IPS DF 6.9 (cell line): Measurements from ENCODE around the gene ODAD4.

Experiments used
- DNase-seq: peaks from one replicate; pipeline ENCODE4 v3.0.0-alpha.2; 2013; ENCODE audit warnings: low read depth, low spot score
- H3K27ac ChIP-seq: one replicate; pipeline ENCODE4 v1.5.1; 2013; ENCODE audit warnings: low read length, control low read depth
- H3K27me3 ChIP-seq: 2 replicates; pipeline ENCODE4 v1.6.1; 2013; ENCODE audit warnings: mild to moderate bottlenecking, low read length; ENCODE audit not compliant: control insufficient read depth, insufficient read depth
- H3K36me3 ChIP-seq: 2 replicates; pipeline ENCODE4 v1.6.1; 2013; ENCODE audit warnings: low read length; ENCODE audit not compliant: control insufficient read depth, insufficient read depth
- H3K4me1 ChIP-seq: 2 replicates; pipeline ENCODE4 v1.6.1; 2013; ENCODE audit warnings: low read length; ENCODE audit not compliant: control insufficient read depth, insufficient read depth
- H3K4me3 ChIP-seq: 2 replicates; pipeline ENCODE4 v1.5.1; 2013; ENCODE audit warnings: mild to moderate bottlenecking, low read length
- H3K9me3 ChIP-seq: 2 replicates; pipeline ENCODE4 v1.6.1; 2013; ENCODE audit warnings: low read length, inconsistent platforms; ENCODE audit not compliant: control insufficient read depth, insufficient read depth
- WGBS: extraction: QIAGEN DNeasy Blood & Tissue Kit; methylation state at CpG from one replicate; pipeline ENCODE4 v1.1.7; 2013; ENCODE audit warnings: mixed read lengths, missing lambda C conversion rate; ENCODE audit not compliant: insufficient read length, insufficient coverage; 5-methylcytosine and 5-hydroxymethylcytosine counted together

The ODAD4 gene

GRCh38 chr17:41959336-41960095, 29.1 kb downstream of the ODAD4 start:
- Histone ChIP-seq H3K27me3 (no peaks in the 10 kb centered on the region), H3K9me3 (no peaks in the 10 kb centered on the region), H3K4me3 (no peak overlapping the region), H3K36me3 (no peaks in the 10 kb centered on the region), H3K4me1 (peaks cover 5% of the 10 kb centered on the region; the same call in 1 of the 2 replicates), H3K27ac (no peak overlapping the region)
- peak; percentile 54 for DNase-seq
- no CpG with 5 or more reads among the region's 17 CpGs for WGBS

- H3K36me3 ChIP-seq: no peaks in the 10 kb centered on the region
- H3K27ac ChIP-seq: no peak overlapping the region
- H3K4me3 ChIP-seq: no peak overlapping the region
- no peaks in the 10 kb centered on the region for H3K9me3 ChIP-seq
- peaks cover 5% of the 10 kb centered on the region; the same call in 1 of the 2 replicates for H3K4me1 ChIP-seq
- no CpG with 5 or more reads among the region's 5 CpGs for WGBS
- no peaks in the 10 kb centered on the region for H3K27me3 ChIP-seq
- DNase-seq: no peak
These were observed 31.7 kb downstream of the ODAD4 start for GRCh38 chr17:41962111-41962510.

GRCh38 chr17:41962768-41963434, 32.5 kb downstream of the ODAD4 start:
- WGBS: no CpG with 5 or more reads among the region's 9 CpGs
- H3K9me3 ChIP-seq: no peaks in the 10 kb centered on the region
- no peaks in the 10 kb centered on the region; the same call in 1 of the 2 replicates for H3K36me3 ChIP-seq
- no peaks in the 10 kb centered on the region for H3K27me3 ChIP-seq
- peaks cover 6% of the 10 kb centered on the region; the same call in 1 of the 2 replicates for H3K4me1 ChIP-seq
- no peak overlapping the region for H3K27ac ChIP-seq
- no peak overlapping the region for H3K4me3 ChIP-seq
- peak; percentile 81 for DNase-seq

GRCh38 chr17:41965694-41966462, 35.5 kb downstream of the ODAD4 start:
- Histone ChIP-seq H3K4me1 (peaks cover 2% of the 10 kb centered on the region; the same call in 1 of the 2 replicates), H3K27me3 (no peaks in the 10 kb centered on the region), H3K27ac (no peak overlapping the region), H3K4me3 (peak overlapping the region; percentile 59; the same call in 1 of the 2 replicates), H3K9me3 (no peaks in the 10 kb centered on the region), H3K36me3 (peaks cover 9% of the 10 kb centered on the region)
- no CpG with 5 or more reads among the region's 18 CpGs for WGBS
- DNase-seq: peak; percentile 55

- no peak within 1 kb of the TSS for H3K27ac ChIP-seq
- peak within 1 kb of the TSS; percentile 59 for H3K4me3 ChIP-seq
- peaks cover 2% of the 10 kb centered on the region; the same call in 1 of the 2 replicates for H3K4me1 ChIP-seq
- no CpG with 5 or more reads among the region's 71 CpGs for WGBS
- DNase-seq: peak; percentile 45
- no peaks in the 10 kb centered on the region for H3K27me3 ChIP-seq
- peaks cover 11% of the 10 kb centered on the region for H3K36me3 ChIP-seq
- H3K9me3 ChIP-seq: no peaks in the 10 kb centered on the region
These were observed 36.2 kb downstream of the ODAD4 start, which contains the start of gene CNP for GRCh38 chr17:41966463-41967140. TSS of gene CNP (plus strand) at chr17:41966795. CDS start at chr17:41966885, 90 bp downstream.

GRCh38 chr17:41967141-41967920, 36.9 kb downstream of the ODAD4 start:
- H3K36me3 ChIP-seq: peaks cover 18% of the 10 kb centered on the region
- H3K9me3 ChIP-seq: no peaks in the 10 kb centered on the region
- peaks cover 2% of the 10 kb centered on the region; the same call in 1 of the 2 replicates for H3K4me1 ChIP-seq
- H3K4me3 ChIP-seq: peak overlapping the region; percentile 59
- H3K27ac ChIP-seq: no peak overlapping the region
- no CpG with 5 or more reads among the region's 39 CpGs for WGBS
- DNase-seq: no peak
- H3K27me3 ChIP-seq: no peaks in the 10 kb centered on the region

GRCh38 chr17:41967921-41968578, 37.6 kb downstream of the ODAD4 start:
- Histone ChIP-seq H3K27ac (no peak overlapping the region), H3K4me1 (peaks cover 2% of the 10 kb centered on the region; the same call in 1 of the 2 replicates)

GRCh38 chr17:41968676-41969075, 38.3 kb downstream of the ODAD4 start:
- no peak overlapping the region for H3K27ac ChIP-seq
- no peak for DNase-seq
- peaks cover 30% of the 10 kb centered on the region for H3K36me3 ChIP-seq
- H3K9me3 ChIP-seq: no peaks in the 10 kb centered on the region
- WGBS: no CpG with 5 or more reads among the region's 10 CpGs
- no peaks in the 10 kb centered on the region for H3K27me3 ChIP-seq
- H3K4me1 ChIP-seq: peaks cover 2% of the 10 kb centered on the region; the same call in 1 of the 2 replicates
- H3K4me3 ChIP-seq: no peak overlapping the region

More at GRCh38 chr17:41967921-41968578, 37.6 kb downstream of the ODAD4 start:
- no CpG with 5 or more reads among the region's 37 CpGs for WGBS
- H3K9me3 ChIP-seq: no peaks in the 10 kb centered on the region
- peaks cover 25% of the 10 kb centered on the region for H3K36me3 ChIP-seq
- DNase-seq: no peak
- no peaks in the 10 kb centered on the region for H3K27me3 ChIP-seq
- no peak overlapping the region for H3K4me3 ChIP-seq

- DNase-seq: no peak
- no peak overlapping the region for H3K27ac ChIP-seq
- no CpG with 5 or more reads among the region's 5 CpGs for WGBS
These were observed 40.5 kb downstream of the ODAD4 start for GRCh38 chr17:41970901-41971331.

More at GRCh38 chr17:41970901-41971331, 40.5 kb downstream of the ODAD4 start:
- H3K36me3 ChIP-seq: peaks cover 44% of the 10 kb centered on the region
- H3K27me3 ChIP-seq: no peaks in the 10 kb centered on the region
- no peak overlapping the region for H3K4me3 ChIP-seq
- no peaks in the 10 kb centered on the region for H3K9me3 ChIP-seq
- H3K4me1 ChIP-seq: peaks cover 2% of the 10 kb centered on the region; the same call in 1 of the 2 replicates
